SHP77 treated with DMSO at 0.1 percent for 48 hours (cell line): ENCODE measurements around the gene ROGDI.
"Not testable (repeated sequence)": the region's sequence is repeated elsewhere in the genome, so short reads cannot be mapped to it uniquely, and the experiment has no call there.

ENCODE experiments used
- DNase-seq: peaks from one replicate; lab custom pipeline; 2025; lab: John Stamatoyannopoulos, UW

ROGDI gene

DNA sequence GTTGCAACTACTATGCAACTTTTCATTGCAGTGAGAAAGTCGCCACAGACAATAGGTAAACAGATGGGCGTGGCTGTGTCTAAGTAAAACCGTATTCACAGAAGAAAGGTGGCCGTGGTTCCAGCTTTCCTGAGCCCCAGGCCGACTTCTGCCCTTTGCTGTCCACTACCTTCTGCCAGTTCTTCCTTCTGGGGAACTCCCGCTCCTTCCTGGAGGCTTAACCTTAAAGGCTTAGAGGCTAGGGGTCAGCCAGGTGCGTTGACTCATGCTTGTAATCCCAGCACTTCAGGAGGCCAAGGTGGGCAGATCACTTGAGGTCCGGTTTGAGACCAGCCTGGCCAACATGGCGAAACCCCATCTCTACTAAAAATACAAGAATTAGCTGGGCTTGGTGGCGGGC lies 12.2 kb downstream of the ROGDI start:
- no peak for DNase-seq

- no peak for DNase-seq
Observed at GRCh38 chr16:4788910-4789309, 13.5 kb downstream of the ROGDI start.

DNA sequence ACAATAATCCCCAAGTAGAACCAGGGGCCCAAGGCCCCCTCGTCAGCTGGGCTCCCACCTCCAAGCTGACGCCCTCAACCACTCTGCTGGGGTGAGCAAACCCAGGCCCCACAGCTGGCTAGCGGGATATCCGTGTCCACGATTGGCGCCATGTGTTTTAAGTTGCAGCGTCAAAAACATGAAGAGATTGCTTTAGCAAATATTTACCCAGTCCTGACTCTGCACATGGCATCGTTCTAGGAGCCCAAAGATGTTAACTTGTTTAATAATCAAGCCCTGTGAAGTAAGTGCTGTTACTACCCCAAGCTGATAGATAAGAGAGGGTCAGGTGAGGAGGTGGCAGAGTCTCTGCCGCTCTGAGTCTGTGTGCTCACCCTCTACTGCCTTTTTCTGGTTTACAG lies 13.9 kb downstream of the ROGDI start:
- peak; percentile 8 for DNase-seq

- peak; percentile 8 for DNase-seq
Observed at GRCh38 chr16:4787627-4788482, 14.6 kb downstream of the ROGDI start, which contains the start of gene SEPTIN12. SEPTIN12 (minus strand) TSS chr16:4788345; CDS start chr16:4787645, 700 bp downstream.

GRCh38 chr16:4787068-4787467 lies 15.4 kb downstream of the ROGDI start:
- no peak for DNase-seq

GRCh38 chr16:4785758-4786433 lies 16.5 kb downstream of the ROGDI start:
- no peak for DNase-seq

GRCh38 chr16:4784444-4784987 lies 17.9 kb downstream of the ROGDI start:
- DNase-seq, result not testable (repeated sequence)

DNA sequence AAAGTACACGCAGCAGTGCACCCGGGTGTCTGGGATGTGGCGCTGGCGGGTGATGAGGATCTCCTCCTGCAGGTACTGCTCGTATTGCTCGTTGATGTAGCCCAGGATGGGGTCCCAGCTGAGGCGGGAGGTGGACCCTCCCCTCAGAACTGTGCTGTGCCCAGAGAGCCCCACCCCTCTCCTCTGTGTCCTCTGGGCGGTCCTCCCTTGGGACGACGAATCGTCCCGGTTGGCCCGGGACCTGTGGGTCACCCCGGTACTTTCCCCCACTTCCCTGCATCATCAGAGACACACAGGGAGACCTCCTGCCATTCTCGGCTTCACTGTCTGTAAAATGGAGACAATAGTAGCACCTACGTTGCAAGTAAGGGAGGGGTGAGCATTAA lies 18.5 kb downstream of the ROGDI start:
- DNase-seq, result no peak

GRCh38 chr16:4783251-4783950 lies 19.0 kb downstream of the ROGDI start:
- no peak for DNase-seq

DNA sequence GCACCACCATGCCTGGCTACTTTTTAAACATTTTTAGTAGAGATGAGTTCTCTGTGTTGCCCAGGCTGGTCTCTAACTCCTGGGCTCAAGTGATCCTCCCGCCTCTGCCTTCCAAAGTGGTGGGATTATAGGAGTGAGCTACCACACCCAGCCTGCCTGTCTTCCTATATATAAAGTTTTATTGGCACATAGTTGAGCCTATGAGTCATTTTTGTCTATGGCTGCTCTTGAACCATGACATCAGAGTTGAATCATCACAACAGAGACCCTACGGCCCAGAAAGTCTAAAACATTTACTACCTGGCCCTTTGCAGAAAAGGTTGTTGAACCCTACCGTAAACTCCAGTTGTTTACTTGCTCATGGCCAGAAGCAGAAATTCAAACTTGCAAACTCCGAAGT lies 22.2 kb downstream of the ROGDI start:
- DNase-seq, result no peak

DNA sequence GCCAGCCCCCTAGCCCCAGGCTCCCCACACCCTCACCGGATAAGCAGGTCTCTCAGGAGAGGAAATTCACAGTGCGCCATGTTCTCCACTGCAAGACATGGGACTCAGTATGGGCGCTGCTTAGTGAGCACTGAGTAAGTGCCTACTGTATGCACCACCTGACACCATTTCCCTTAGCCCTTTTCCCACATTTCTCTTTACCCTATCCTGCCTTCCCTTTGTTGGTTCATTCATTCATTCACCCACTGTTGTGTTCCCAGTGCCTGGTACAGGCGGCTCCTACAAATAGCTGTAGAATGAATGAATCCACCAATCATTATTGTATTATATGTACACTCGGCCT lies 24.4 kb downstream of the ROGDI start:
- no peak for DNase-seq

DNA sequence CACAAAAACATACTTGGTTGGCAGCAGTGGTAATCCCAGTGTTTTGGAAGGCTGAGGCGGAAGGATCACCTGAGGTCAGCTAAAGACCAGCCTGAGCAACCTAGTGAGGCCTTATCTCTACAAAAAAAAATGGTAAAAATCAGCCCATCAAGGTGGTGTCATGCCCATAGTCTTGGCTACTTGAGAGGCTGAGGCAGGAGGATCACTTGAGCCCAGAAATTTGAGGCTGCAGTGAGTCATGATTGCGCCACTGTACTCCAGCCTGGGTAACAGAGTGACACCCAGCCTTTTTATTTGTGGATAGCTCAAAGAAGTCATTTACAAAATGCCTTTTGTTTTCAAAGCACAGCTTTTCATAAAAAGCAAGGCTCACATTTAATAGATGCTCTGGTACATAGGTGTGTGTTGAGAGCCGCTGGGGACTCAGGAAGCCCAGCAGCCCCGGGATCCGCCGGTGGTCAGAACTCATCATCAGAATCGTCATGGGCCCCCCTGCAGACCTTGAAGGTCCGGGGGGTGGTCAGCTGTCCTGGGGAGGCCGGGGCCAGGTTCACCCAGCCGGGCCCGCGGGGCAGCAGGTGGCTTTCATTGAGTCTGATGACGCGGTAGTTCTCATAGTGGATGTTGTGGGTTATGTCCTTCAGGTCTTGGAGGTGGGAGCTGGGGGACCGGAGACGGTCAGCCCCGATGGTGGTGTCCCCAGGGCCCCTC lies 24.9 kb downstream of the ROGDI start:
- DNase-seq, result no peak

- DNase-seq, result no peak
Observed at GRCh38 chr16:4776141-4776705, 26.2 kb downstream of the ROGDI start.

DNA sequence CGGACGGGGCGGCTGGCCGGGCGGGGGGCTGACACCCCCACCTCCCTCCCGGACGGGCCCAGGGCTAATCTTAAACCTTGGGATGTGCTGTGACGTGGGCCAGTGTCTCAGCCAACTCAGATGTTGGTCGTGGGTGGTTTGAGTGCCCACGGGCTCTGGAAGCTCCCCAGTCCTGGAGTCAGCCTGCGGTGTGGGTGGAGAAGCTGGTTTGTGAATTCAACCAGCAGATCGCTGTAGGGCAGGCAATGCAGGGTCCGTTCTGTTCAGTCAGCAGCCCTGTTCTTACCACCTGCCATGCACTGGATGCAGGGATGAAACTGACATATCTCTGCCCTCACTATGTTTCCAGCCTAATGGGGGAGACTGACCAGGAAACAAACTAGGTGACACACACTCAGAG lies 27.4 kb downstream of the ROGDI start:
- no peak for DNase-seq

DNA sequence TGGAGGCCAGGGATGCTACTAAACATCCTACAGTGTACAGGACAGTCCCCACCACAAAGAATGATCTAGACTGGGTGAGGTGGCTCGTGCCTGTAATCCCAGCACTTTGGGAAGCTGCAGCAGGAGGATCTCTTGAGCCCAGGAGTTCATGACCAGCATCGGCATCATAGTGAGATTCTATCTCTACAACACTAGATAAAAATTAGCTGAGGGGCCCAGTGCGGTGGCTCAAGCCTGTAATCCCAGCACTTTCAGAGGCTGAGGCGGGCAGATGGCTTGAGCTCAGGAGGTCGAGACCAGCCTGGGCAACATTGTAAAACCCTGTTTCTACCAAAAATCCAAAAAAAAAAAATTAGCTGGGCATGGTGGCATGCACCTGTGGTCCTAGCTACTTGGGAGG lies 30.1 kb downstream of the ROGDI start:
- DNase-seq, result no peak

- DNase-seq, result no peak
Observed at GRCh38 chr16:4771646-4772045, 30.8 kb downstream of the ROGDI start.

- no peak for DNase-seq
Observed at GRCh38 chr16:4769306-4769638, 33.2 kb downstream of the ROGDI start.

- peak; percentile 93 for DNase-seq
Observed at GRCh38 chr16:4768549-4769305, 33.7 kb downstream of the ROGDI start.

- no peak for DNase-seq
Observed at GRCh38 chr16:4767872-4768548, 34.4 kb downstream of the ROGDI start.

GRCh38 chr16:4766875-4767628 lies 35.4 kb downstream of the ROGDI start, which contains the start of gene ZNF500:
ZNF500 (minus strand) TSS chr16:4767162; CDS start chr16:4765978, 1,184 bp downstream.
- peak; percentile 94 for DNase-seq
